Measurements from ENCODE around the gene POC5.

The POC5 gene

GRCh38 chr5:75685141-75685540 is 32.1 kb downstream of the POC5 start:
- no peak overlapping the region for H3K4me3 ChIP-seq (ENCODE audit: low read length)
- no peak for TF ChIP-seq CTCF (IDR thresholded peaks at IDR 0.05; ENCODE audit: insufficient read depth, low read depth, low read length, missing control alignments)
- no peak for DNase-seq (ENCODE audit: low read depth)

GRCh38 chr5:75681125-75681830 is 36.0 kb downstream of the POC5 start:
- peak; percentile 42 for TF ChIP-seq CTCF (IDR thresholded peaks at IDR 0.05; ENCODE audit: insufficient read depth, low read depth, low read length, missing control alignments)
- no peak overlapping the region for H3K4me3 ChIP-seq (ENCODE audit: low read length)
- peak; percentile 57 for DNase-seq (ENCODE audit: low read depth)

- no peak for DNase-seq (ENCODE audit: low read depth)
- H3K4me3 ChIP-seq (ENCODE audit: low read length) = no peak overlapping the region
- TF ChIP-seq CTCF (IDR thresholded peaks at IDR 0.05; ENCODE audit: insufficient read depth, low read depth, low read length, missing control alignments) = no peak
Measured at GRCh38 chr5:75678155-75678554, 39.1 kb downstream of the POC5 start.

GRCh38 chr5:75677607-75678006 is 39.6 kb downstream of the POC5 start:
- no peak for TF ChIP-seq CTCF (IDR thresholded peaks at IDR 0.05; ENCODE audit: insufficient read depth, low read depth, low read length, missing control alignments)
- H3K4me3 ChIP-seq (ENCODE audit: low read length) = no peak overlapping the region
- no peak for DNase-seq (ENCODE audit: low read depth)

GRCh38 chr5:75675783-75676182 is 41.5 kb downstream of the POC5 start:
- no peak overlapping the region for H3K4me3 ChIP-seq (ENCODE audit: low read length)
- no peak for DNase-seq (ENCODE audit: low read depth)
- no peak for TF ChIP-seq CTCF (IDR thresholded peaks at IDR 0.05; ENCODE audit: insufficient read depth, low read depth, low read length, missing control alignments)

GRCh38 chr5:75672616-75673015 is 44.6 kb downstream of the POC5 start:
- DNase-seq (ENCODE audit: low read depth) = no peak
- H3K4me3 ChIP-seq (ENCODE audit: low read length) = no peak overlapping the region
- no peak for TF ChIP-seq CTCF (IDR thresholded peaks at IDR 0.05; ENCODE audit: insufficient read depth, low read depth, low read length, missing control alignments)

- no peak overlapping the region for H3K4me3 ChIP-seq (ENCODE audit: low read length)
- no peak for DNase-seq (ENCODE audit: low read depth)
- no peak for TF ChIP-seq CTCF (IDR thresholded peaks at IDR 0.05; ENCODE audit: insufficient read depth, low read depth, low read length, missing control alignments)
Measured at GRCh38 chr5:75671506-75671905, 45.7 kb downstream of the POC5 start.

Measured in epithelial cell of esophagus (primary cell).